Activated T-cell treated with anti-CD3 and anti-CD28 coated beads, Interleukin-2, amount 50 U/mL, for 1 hour (primary cell): ENCODE results near the gene TNFAIP6.
"Not testable (repeated sequence)": the region's sequence is repeated elsewhere in the genome, so short reads cannot be mapped to it uniquely, and the experiment has no call there.

Source experiments
- DNase-seq: peaks from one replicate; pipeline ENCODE4 v3.0.0-alpha.2; 2020

Gene TNFAIP6

GRCh38 chr2:151357359-151357758 lies at the start of gene TNFAIP6:
TSS of gene TNFAIP6 (plus strand) at chr2:151357592. CDS start at chr2:151357667, 75 bp downstream.
- DNase-seq, result no peak

- DNase-seq, result not testable (repeated sequence)
Measured at GRCh38 chr2:151310313-151310712, 47.1 kb upstream of the TNFAIP6 start.

- not testable (repeated sequence) for DNase-seq
Measured at GRCh38 chr2:151312440-151312839, 45.0 kb upstream of the TNFAIP6 start.

DNA sequence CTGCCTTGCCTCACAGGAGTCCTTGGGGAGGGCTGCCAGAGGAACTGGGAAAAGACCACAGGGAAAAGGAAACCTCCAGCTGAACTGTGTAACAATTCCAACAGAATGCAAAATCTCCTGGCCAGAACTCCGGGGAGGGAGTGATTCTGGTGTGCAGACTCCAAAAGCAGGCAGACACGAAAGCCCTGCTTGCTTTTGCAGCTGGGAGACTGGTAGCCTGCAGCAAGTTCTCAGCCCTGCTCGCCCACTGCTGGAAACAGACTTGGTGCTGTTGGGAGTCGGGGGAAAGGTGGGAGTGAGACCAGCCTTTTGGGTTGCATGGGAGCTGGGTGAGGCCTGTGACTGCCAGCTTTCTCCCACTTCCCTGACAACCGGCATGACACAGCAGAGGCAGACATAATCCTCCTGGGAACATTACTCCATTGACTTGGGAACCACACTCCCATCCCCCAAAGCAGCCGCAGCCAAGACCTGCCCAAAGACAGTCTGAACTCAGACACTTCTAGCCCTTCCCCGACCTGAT lies 42.0 kb upstream of the TNFAIP6 start:
- no peak for DNase-seq

DNA sequence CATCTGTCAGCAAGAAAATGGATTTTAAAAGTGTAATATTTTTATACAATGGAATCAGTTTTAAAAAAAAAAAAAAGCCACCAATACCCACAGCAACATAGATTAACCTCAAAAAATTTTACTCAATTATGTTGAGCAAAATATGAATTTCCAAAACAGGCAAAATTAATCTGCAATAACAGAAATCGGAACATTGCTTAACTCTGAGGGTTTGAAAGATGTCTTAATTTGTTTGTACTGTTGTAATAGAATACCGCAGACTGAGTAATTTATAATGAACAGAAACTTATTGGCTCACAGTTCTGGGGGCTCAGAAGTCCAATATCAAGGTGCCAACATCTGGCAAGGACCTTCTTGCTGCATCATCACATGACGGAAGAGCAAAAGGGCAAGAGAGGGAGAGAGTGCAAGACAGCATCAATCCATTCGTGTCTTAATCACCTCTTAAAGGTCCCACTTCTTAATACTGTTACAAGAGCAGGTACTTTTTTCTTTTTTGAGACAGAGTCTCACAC lies 31.8 kb upstream of the TNFAIP6 start:
- DNase-seq, result no peak

DNA sequence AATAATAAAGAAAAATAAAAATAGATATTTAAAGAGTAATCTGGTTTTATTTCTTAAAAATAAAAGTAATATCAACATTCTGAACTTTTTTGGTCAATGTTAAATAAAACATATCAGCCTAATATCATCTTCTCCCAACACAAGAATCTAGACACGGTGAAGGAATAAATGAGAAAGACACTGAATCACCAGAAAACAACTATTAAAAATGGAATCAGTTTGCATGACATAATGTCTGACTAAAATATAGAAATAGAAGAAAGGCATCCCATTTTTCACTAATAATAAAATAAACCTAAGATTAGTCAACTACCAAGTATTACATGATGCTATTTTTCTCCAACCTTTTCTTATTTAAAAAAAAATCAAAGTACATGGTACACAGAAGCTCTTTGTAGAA lies 30.8 kb upstream of the TNFAIP6 start:
- DNase-seq, result no peak

DNA sequence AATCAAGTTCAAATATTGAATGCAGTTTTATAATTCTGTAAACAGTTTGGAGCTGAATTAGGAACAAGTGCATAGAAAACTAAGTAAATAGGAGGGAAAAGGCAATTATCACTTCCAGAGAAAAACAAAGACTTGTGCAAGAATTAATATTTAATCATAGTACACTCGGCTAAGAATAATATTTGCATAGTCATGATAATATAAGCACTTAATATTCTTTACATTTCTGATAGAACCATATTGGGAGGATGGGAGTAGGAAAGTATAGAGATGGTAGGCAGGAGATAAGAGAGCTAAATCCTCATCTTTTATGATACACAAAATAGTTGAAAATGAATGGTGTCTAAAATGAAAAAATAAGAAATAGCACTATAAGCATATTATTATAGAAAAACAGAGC lies 27.4 kb upstream of the TNFAIP6 start:
- no peak for DNase-seq

- DNase-seq, result no peak
Measured at GRCh38 chr2:151333083-151333482, 24.3 kb upstream of the TNFAIP6 start.

GRCh38 chr2:151334082-151334815 lies 23.1 kb upstream of the TNFAIP6 start:
- no peak for DNase-seq

DNA sequence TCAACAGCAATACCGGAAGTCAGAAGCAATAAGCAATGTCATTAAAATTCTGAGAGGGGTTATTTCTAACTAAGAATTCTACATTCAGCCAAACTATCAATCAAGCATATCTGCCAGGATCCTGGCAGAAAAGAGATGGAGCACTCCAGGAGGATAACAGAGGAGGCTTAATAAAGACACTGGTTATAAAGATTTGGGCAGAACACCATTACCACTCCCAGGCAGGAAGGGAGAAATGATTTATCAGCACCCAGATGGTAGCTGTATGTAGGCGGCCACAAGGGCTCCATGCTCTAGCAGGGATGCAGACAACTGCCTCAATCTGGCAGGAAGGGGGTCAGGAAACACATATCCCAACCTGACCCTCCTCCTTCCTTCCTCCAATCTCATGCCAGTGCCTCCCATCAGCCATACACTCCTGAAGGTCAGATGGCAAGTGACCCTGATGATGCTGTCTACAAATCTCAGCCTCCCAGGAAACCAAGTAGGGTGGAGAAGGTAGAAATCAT lies 20.5 kb upstream of the TNFAIP6 start:
- DNase-seq, result no peak

- DNase-seq, result no peak
Measured at GRCh38 chr2:151337643-151338042, 19.7 kb upstream of the TNFAIP6 start.

GRCh38 chr2:151338115-151338514 lies 19.3 kb upstream of the TNFAIP6 start:
- DNase-seq, result no peak

DNA sequence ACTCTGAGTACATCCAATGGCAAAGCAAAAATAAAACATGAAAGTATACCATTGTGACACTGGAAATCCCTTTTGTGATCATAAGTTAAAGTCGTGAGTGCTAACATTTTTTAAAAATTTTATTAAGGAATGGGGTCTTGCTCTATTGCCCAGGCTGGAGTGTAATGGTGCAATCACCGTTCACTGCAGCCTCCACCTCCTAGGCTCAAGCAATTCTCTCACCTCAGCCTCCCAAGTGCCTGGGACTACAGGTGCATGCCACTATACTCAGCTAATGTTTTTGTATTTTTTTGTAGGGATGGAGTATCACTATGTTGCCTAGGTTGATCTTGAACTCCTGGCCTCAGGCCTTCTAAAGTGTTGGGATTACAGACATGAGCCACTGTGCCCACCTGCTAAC lies 14.3 kb upstream of the TNFAIP6 start:
- no peak for DNase-seq

DNA sequence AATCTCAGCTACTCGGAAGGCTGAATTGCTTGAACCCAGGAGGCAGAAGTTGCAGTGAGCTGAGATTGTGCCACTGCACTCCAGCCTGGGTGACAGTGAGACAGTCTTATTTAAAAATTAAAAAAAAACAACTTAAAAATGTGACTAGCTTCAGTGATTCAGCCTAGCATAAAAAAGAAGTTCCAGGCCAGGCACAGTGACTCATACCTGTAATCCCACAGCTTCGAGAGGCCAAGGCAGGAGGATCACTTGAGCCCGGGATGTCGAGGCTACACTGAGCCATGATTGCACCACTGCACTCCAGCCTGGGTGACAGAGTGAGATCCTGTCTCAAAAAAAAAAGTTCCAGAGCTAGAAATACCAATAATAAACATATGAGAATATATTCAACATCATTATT lies 13.2 kb upstream of the TNFAIP6 start:
- DNase-seq, result not testable (repeated sequence)

DNA sequence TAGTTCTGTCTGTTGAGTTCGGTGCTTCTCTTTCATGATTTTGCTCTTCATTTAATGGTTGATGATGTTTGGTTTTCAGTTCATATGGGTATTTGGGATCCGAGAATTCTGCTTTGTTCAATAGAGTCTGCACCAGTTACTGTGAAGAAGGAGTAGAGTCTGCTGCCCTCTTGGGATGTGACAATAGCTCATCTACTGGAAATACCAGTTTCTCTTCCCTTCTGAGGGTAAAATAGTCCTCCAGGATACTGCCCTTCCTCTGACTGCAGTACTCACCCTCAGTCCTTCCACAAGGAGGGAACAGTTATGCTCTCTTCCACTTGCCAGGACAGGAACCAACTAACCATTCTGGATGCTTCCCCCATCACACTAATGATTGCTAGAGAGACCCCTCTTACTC lies 12.5 kb upstream of the TNFAIP6 start:
- no peak for DNase-seq

DNA sequence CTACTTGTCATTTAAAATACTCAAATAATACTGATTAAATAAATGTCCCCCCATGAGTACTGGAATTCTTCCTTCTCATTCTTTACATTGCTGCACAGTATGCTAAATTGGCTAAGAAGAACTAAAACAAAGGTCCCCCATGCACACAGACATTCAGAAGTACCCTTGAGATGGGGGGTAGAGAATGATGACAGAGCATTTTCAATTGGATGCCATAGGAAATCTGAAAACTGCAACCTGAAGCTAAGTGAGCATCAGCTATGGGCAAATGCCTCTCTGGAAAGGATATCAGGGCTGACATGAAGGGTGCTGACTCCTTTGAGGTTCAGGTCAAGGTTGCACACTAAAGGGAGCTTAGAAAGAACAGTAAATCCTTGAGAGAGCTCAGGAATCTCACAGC lies 10.1 kb upstream of the TNFAIP6 start:
- DNase-seq, result no peak

- DNase-seq, result no peak
Measured at GRCh38 chr2:151347906-151348305, 9.5 kb upstream of the TNFAIP6 start.

- no peak for DNase-seq
Measured at GRCh38 chr2:151350579-151351195, 6.7 kb upstream of the TNFAIP6 start.

- DNase-seq, result no peak
Measured at GRCh38 chr2:151353995-151354394, 3.4 kb upstream of the TNFAIP6 start.

- no peak for DNase-seq
Measured at GRCh38 chr2:151354807-151355206, 2.6 kb upstream of the TNFAIP6 start.

DNA sequence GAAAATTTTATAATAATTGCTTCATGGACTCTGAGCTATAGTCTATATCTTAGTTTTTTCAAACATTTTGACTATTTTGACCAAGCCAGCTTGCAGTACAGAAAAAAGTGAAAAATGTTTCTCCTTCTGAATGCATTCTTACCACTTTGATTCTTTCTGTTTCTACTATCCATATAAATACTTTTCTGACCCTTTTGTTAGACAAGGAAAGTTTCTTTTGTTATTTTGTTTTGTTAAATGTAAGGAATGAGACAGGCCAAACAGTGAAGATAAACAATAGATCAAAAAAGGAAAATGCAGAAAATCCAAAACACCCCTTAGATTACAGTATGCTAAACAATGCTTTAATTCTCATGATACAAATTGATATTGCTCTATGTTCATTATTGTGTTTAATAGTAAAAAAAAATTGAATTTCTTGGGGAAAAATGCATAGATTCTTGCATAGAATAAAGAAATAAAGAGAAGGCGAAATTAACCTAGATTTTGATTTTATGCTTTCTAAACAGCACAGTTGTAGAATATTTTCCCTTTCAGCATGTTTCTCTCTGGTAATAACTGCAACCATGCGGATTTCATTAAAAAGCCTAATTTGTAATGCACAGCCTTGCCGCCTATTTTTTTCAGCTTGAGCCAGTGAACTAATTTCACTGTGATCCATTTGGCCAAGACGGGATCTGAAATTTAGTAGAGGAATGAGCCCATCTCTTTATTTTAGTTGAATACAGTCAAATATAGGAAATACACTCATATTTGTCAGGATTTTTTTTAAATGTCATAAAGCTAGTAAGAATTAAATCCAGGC lies 976 bp downstream of the TNFAIP6 start:
- DNase-seq, result no peak

DNA sequence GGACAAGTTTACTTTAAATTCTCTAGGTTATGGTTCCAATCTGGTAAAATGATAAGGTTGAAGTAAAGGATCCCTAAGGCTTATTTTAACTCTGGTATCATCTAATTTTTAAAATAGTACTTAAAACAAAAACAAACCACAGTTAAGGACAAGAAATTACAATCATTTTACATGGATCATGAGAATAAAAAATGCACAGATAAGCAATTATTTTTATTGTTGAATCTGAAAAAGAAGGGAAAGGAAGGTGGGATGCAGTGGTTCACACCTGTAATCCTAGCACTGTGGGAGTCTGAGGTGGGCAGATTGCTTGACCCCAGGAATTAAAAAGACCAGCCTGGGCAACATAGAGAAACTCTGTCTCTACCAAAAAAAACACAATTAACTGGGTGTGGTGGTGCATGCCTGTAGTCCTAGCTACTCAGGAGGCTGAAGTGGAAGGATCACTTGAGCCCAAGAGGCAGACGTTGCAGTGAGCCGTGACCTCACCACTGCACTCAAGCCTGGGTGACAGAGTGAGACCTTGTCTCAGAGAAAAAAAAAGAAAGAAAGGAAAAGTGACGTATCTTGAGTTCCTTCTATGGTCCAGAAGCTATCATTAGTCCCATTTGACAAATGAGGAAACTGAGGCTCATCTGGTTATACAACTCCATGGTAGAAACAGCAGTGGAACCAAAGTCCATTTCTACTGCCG lies 2.5 kb downstream of the TNFAIP6 start:
- no peak for DNase-seq
